ENCODE measurements around the gene HOXA9. TPM values are rescaled to one million over a fixed set of nuclear protein-coding genes. Genes with fewer than 3 reads are reported as not detected.

The HOXA9 gene
- total RNA-seq, 1 experiment from 2014 or later, result 16.7 TPM

- TF ChIP-seq, protein P1, sequence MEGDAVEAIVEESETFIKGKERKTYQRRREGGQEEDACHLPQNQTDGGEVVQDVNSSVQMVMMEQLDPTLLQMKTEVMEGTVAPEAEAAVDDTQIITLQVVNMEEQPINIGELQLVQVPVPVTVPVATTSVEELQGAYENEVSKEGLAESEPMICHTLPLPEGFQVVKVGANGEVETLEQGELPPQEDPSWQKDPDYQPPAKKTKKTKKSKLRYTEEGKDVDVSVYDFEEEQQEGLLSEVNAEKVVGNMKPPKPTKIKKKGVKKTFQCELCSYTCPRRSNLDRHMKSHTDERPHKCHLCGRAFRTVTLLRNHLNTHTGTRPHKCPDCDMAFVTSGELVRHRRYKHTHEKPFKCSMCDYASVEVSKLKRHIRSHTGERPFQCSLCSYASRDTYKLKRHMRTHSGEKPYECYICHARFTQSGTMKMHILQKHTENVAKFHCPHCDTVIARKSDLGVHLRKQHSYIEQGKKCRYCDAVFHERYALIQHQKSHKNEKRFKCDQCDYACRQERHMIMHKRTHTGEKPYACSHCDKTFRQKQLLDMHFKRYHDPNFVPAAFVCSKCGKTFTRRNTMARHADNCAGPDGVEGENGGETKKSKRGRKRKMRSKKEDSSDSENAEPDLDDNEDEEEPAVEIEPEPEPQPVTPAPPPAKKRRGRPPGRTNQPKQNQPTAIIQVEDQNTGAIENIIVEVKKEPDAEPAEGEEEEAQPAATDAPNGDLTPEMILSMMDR (IDR thresholded peaks at IDR 0.05; ENCODE audit: insufficient read depth in 1 of 2, low read depth in 1 of 2, low read length in 1 of 2, severe bottlenecking in 1 of 2, unreplicated experiment in 1 of 2), result no peak
- Histone ChIP-seq H3K27me3 (replicated peaks; ENCODE audit: control insufficient read depth, insufficient read depth, low read length) (peaks cover 2% of the 10 kb centered on the region), H3K4me3 (ENCODE audit: low read depth, low read length) (no peak overlapping the region), H3K9me3 (no peaks in the 10 kb centered on the region), H3K36me3 (ENCODE audit: control insufficient read depth, insufficient read depth, low read length) (no peaks in the 10 kb centered on the region), H3K4me1 (peaks cover 9% of the 10 kb centered on the region)
- intact Hi-C loops (cut with micrococcal nuclease; ENCODE audit: unreplicated experiment), result no loop called here
- Mint-ChIP-seq H3K36me3 (ENCODE audit: insufficient read depth, unreplicated experiment) (no peaks in the 10 kb centered on the region), H3K4me1 (ENCODE audit: low read depth, unreplicated experiment) (no peaks in the 10 kb centered on the region), H3K27me3 (ENCODE audit: insufficient read depth, unreplicated experiment) (no peaks in the 10 kb centered on the region), H3K27ac (ENCODE audit: unreplicated experiment) (no peak overlapping the region), H3K9me3 (ENCODE audit: unreplicated experiment) (no peaks in the 10 kb centered on the region), H3K4me3 (ENCODE audit: unreplicated experiment) (no peak overlapping the region)
- ChIA-PET CTCF (interaction anchor here (0.6 to 1.7 kb wide), 3 partner anchors 9 to 921 kb away, joined by 3 to 12 read pairs (median 3); no protein-coding TSS in a partner anchor), POLR2A (no interaction called here)
- no TSS peak for BruUV-seq (replicated peaks)
- DNase-seq, result no peak
These were observed 13.0 kb upstream of the HOXA9 start for GRCh38 chr7:27178366-27178765.

- H3K4me3 ChIP-seq (ENCODE audit: low read depth, low read length), result no peak overlapping the region
- TF ChIP-seq, protein P1 (IDR thresholded peaks at IDR 0.05; ENCODE audit: insufficient read depth in 1 of 2, low read depth in 1 of 2, low read length in 1 of 2, severe bottlenecking in 1 of 2, unreplicated experiment in 1 of 2), result no peak
- H3K36me3 ChIP-seq (ENCODE audit: control insufficient read depth, insufficient read depth, low read length), result no peaks in the 10 kb centered on the region
- Mint-ChIP-seq H3K9me3 (ENCODE audit: unreplicated experiment) (no peaks in the 10 kb centered on the region), H3K4me3 (ENCODE audit: unreplicated experiment) (no peak overlapping the region), H3K27me3 (ENCODE audit: insufficient read depth, unreplicated experiment) (no peaks in the 10 kb centered on the region), H3K36me3 (ENCODE audit: insufficient read depth, unreplicated experiment) (no peaks in the 10 kb centered on the region), H3K27ac (ENCODE audit: unreplicated experiment) (no peak overlapping the region), H3K4me1 (ENCODE audit: low read depth, unreplicated experiment) (no peaks in the 10 kb centered on the region)
- H3K4me1 ChIP-seq, result peaks cover 4% of the 10 kb centered on the region
- no TSS peak for BruUV-seq (replicated peaks)
- H3K9me3 ChIP-seq, result no peaks in the 10 kb centered on the region
- DNase-seq, result no peak
- peaks cover 2% of the 10 kb centered on the region for H3K27me3 ChIP-seq (replicated peaks; ENCODE audit: control insufficient read depth, insufficient read depth, low read length)
- POLR2A ChIA-PET, result no interaction called here
- intact Hi-C loops (cut with micrococcal nuclease; ENCODE audit: unreplicated experiment), result no loop called here
- CTCF ChIA-PET, result no interaction called here
These were observed 12.5 kb upstream of the HOXA9 start for GRCh38 chr7:27177795-27178320.

DNA sequence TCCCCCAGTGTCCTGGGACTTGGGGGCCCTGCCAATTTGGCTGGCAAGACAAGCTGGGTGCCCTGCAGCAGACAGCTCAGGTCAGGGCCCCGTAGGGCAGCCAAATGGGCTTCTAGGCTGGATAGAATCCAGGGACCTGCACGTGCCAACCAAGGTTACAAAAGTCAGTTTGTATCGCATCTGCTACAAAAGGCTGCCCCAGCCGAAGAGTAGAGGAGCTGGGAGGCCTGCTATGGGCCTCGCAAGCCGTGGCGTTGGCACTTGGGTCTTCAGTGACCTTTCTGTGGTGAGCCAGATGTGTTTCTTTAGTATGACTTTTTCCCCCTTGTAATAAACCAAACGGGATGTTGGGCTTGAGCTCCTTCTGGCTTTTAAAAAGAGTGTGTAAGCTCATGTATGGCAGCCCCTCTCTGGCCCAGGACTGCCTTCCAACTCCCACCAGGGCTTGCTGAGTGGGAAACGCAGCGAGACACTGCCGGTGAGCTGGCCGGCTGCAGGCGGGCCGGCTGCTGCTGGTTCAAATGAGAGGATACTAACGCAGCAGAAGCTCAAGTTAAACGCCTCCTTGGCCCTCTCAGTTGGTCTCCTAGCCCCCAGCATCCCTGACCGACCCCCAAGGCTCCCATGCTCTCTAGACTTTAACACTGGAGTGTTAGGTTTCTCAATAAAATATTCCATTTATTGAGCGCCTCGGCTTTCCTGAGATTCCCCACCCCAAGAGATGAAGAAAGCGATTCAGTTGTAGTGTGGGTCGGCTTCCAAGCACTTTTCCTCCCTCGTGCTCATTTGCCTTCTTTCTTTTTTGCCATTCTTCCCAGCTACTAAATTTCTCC lies 11.8 kb upstream of the HOXA9 start:
- Histone ChIP-seq H3K9me3 (no peaks in the 10 kb centered on the region), H3K36me3 (ENCODE audit: control insufficient read depth, insufficient read depth, low read length) (no peaks in the 10 kb centered on the region), H3K4me1 (peaks cover 8% of the 10 kb centered on the region), H3K4me3 (ENCODE audit: low read depth, low read length) (no peak overlapping the region), H3K27me3 (replicated peaks; ENCODE audit: control insufficient read depth, insufficient read depth, low read length) (peaks cover 2% of the 10 kb centered on the region)
- Mint-ChIP-seq H3K4me3 (ENCODE audit: unreplicated experiment) (no peak overlapping the region), H3K27ac (ENCODE audit: unreplicated experiment) (no peak overlapping the region), H3K4me1 (ENCODE audit: low read depth, unreplicated experiment) (peaks cover 2% of the 10 kb centered on the region), H3K9me3 (ENCODE audit: unreplicated experiment) (no peaks in the 10 kb centered on the region), H3K36me3 (ENCODE audit: insufficient read depth, unreplicated experiment) (peaks cover 2% of the 10 kb centered on the region), H3K27me3 (ENCODE audit: insufficient read depth, unreplicated experiment) (no peaks in the 10 kb centered on the region)
- intact Hi-C loops (cut with micrococcal nuclease; ENCODE audit: unreplicated experiment), result no loop called here
- CTCF ChIA-PET, result no interaction called here
- POLR2A ChIA-PET, result no interaction called here
- TF ChIP-seq, protein P1 (IDR thresholded peaks at IDR 0.05; ENCODE audit: insufficient read depth in 1 of 2, low read depth in 1 of 2, low read length in 1 of 2, severe bottlenecking in 1 of 2, unreplicated experiment in 1 of 2), result no peak
- peak in 1 of 2 experiments; percentile 16 for DNase-seq
- no TSS peak for BruUV-seq (replicated peaks)

Data from Caco-2 (cell line).